GM13976 (cell line): ENCODE measurements around the gene CHP2.

Experiments
- DNase-seq: peaks from one replicate; pipeline ENCODE4 v3.0.0; 2012; ENCODE audit warnings: low spot score
- CTCF ChIP-seq: IDR thresholded peaks from 2 replicates; pipeline ENCODE4 v1.5.1; 2012; ENCODE audit warnings: borderline replicate concordance, mild to moderate bottlenecking; ENCODE audit not compliant: insufficient read depth; ENCODE audit errors: extremely low read depth, missing control alignments, control extremely low read depth
- in situ Hi-C: fragments of 300-500 bp; cut with MboI; formaldehyde crosslinking; loops from one replicate; pipeline ENCODE4 v1.12.0; 2022; ENCODE audit warnings: low sequenced_read_pairs, mixed read lengths, inconsistent platforms; ENCODE audit not compliant: unreplicated experiment

The CHP2 gene

GRCh38 chr16:23765933-23766332 is 11.1 kb downstream of the CHP2 start:
- no peak for DNase-seq
- no peak for TF ChIP-seq CTCF
- in situ Hi-C loops = no loop called here

GRCh38 chr16:23768581-23768980 is 13.8 kb downstream of the CHP2 start:
- DNase-seq = no peak
- TF ChIP-seq CTCF = no peak
- in situ Hi-C loops = no loop called here

DNA sequence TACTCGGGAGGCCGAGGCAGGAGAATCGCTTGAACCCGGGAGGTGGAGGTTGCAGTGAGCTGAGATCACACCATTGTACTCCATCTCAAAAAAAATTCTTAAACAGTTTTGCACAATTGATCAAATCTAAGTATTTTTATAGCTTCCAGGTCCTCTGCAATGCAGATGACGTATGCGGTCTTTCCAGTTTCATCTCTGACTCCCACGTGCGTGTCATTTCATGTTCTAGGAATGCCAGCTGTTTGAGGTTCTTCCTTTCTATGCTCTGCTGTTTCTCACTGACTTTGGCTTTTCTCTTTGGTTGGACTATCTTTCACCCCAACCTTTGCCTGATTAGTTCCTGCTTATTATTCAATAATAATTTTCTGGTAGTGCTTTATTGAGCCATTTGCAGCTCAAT is 16.2 kb downstream of the CHP2 start:
- no peak for TF ChIP-seq CTCF
- in situ Hi-C loops = no loop called here
- DNase-seq = no peak

- no peak for DNase-seq
- in situ Hi-C loops = no loop called here
- TF ChIP-seq CTCF = no peak
These were observed 16.8 kb downstream of the CHP2 start for GRCh38 chr16:23771642-23772041.

- no peak for DNase-seq
- in situ Hi-C loops = no loop called here
- TF ChIP-seq CTCF = no peak
These were observed 18.5 kb downstream of the CHP2 start for GRCh38 chr16:23773339-23773738.

DNA sequence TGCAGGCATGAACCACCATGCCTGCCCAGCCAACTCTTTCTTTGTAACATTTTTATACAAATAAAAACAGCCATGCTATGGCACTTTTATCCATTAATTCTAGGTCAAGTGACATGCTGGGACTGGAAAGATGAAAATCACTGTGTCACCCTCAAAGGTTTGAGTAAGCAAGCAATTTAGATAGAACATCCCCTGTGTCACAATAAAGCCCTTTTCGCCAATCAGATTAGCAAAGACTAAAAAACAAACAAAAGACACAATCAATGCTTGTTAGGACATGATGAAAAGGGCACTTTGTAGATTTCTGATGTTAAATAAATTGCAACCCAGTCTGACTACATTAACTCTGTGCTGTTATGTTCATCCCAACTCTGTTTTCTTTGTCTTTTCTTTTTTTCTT is 26.4 kb downstream of the CHP2 start:
- TF ChIP-seq CTCF = no peak
- in situ Hi-C loops = loop anchor here (25.0 kb wide), 1 partner anchor 731 kb away; no protein-coding TSS in a partner anchor

DNA sequence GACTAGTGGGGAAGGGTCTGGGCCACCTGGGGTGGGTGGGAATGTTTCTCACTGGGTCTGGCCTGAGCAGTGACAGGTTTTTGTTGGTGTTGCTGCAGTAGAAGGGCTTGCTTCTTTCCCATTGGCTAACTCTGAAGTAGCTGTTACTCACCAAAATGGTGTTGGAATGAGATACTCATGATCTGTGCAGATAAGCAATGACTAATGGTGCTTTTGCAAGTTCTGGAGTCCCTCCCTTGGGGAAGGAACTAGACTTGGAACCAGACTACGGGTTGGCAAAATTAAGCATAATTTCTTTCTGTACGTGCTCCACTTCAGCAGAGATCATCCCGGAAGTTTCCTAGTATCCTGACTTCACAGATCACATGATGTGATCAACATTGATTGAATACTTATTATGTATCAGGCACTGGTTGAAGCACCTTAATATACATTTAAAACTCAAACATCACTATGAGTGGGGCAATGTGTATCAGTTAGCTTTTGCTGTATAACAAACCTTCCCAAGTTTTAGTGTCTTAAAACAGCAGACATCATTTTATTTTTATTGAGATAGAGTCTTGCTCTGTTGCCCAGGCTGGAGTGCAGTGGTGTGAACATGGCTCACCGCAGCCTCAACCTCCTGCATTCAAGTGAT is 30.1 kb downstream of the CHP2 start:
- in situ Hi-C loops = loop anchor here (25.0 kb wide), 1 partner anchor 727 kb away; no protein-coding TSS in a partner anchor
- DNase-seq = no peak
- no peak for TF ChIP-seq CTCF

More for the DNA sequence above, 26.4 kb downstream of the CHP2 start:
- no peak for DNase-seq
